Measurements from ENCODE around the gene FADS1. TPM values are rescaled to one million over a fixed set of nuclear protein-coding genes. Genes with fewer than 3 reads are reported as not detected.

Gene FADS1
- total RNA-seq, 1 experiment from 2014 or later, result 150 TPM

- Histone ChIP-seq H3K4me2 (peak within 1 kb of the TSS; percentile 95), H3K9me2 (ENCODE audit: insufficient read depth) (no peaks in the 10 kb centered on the region), H3K27ac (peak within 1 kb of the TSS; percentile 81), H3K4me1 (replicated peaks; ENCODE audit: insufficient read depth) (peaks cover 20% of the 10 kb centered on the region), H3K4me3 (peak within 1 kb of the TSS; percentile 72), H3K9me3 (ENCODE audit: insufficient read depth, low read depth) (no peaks in the 10 kb centered on the region), H2AFZ (peak within 1 kb of the TSS; percentile 84), H3K79me2 (ENCODE audit: low read depth) (peaks cover 72% of the 10 kb centered on the region), H4K20me1 (ENCODE audit: insufficient read depth) (no peaks in the 10 kb centered on the region; the same call in 1 of the 2 replicates), H3K36me3 (ENCODE audit: low read depth) (peaks cover 24% of the 10 kb centered on the region), H3F3A (ENCODE audit: insufficient read depth, low read depth) (peaks cover 7% of the 10 kb centered on the region; the same call in 1 of the 2 replicates), H3K27me3 (ENCODE audit: insufficient read depth, low read depth) (no peaks in the 10 kb centered on the region)
- no TSS peak for BruUV-seq (replicated peaks)
- TF ChIP-seq EZH2 (IDR thresholded peaks at IDR 0.05; ENCODE audit: low read depth) (no peak), CTCF (conservative IDR thresholded peaks at IDR 0.05) (no peak; the same call in 1 of the 2 replicates)
- intact Hi-C loops (cut with micrococcal nuclease; ENCODE audit: unreplicated experiment), result loop anchor here (5.0 to 10.0 kb wide), 3 partner anchors 45 to 330 kb away; partner anchors contain the start of gene INCENP
- ChIA-PET CTCF (interaction anchor here (0.5 to 0.6 kb wide), 3 partner anchors 314 to 1623 kb away, joined by 3 to 4 read pairs (median 3); no protein-coding TSS in a partner anchor), POLR2A (ENCODE audit: unreplicated experiment) (interaction anchor here (0.6 to 1.0 kb wide), 10 partner anchors 11 to 1139 kb away, joined by 3 to 6 read pairs (median 4); partner anchors contain the start of genes FADS2 and INCENP)
- DNase-seq, result peak; percentile 89 to 90
Observed at GRCh38 chr11:61792310-61793082, 24.3 kb downstream of the FADS1 start, which contains the start of the genes FEN1 and TMEM258. Gene FEN1, plus strand, starts transcription at chr11:61792911. Its CDS starts 2,451 bp downstream, at chr11:61795362. Gene TMEM258, minus strand, starts transcription at chr11:61792599. Its CDS starts 41 bp downstream, at chr11:61792558.

- H3K4me3 ChIP-seq, result peak overlapping the region; percentile 72
- no peaks in the 10 kb centered on the region for H3K27me3 ChIP-seq (ENCODE audit: insufficient read depth, low read depth)
- H3F3A ChIP-seq (ENCODE audit: insufficient read depth, low read depth), result peaks cover 3% of the 10 kb centered on the region; the same call in 1 of the 2 replicates
- intact Hi-C loops (cut with micrococcal nuclease; ENCODE audit: unreplicated experiment), result loop anchor here (5.0 to 10.0 kb wide), 3 partner anchors 45 to 330 kb away; partner anchors contain the start of gene INCENP
- CTCF ChIA-PET, result interaction anchor here (0.6 kb wide), 3 partner anchors 278 to 1624 kb away, joined by 3 to 4 read pairs (median 4); no protein-coding TSS in a partner anchor
- TF ChIP-seq CTCF (conservative IDR thresholded peaks at IDR 0.05), result no peak; the same call in 1 of the 2 replicates
- no peak for TF ChIP-seq EZH2 (IDR thresholded peaks at IDR 0.05; ENCODE audit: low read depth)
- peaks cover 20% of the 10 kb centered on the region for H3K4me1 ChIP-seq (replicated peaks; ENCODE audit: insufficient read depth)
- H2AFZ ChIP-seq, result peak overlapping the region; percentile 84
- no peaks in the 10 kb centered on the region; the same call in 1 of the 2 replicates for H4K20me1 ChIP-seq (ENCODE audit: insufficient read depth)
- H3K27ac ChIP-seq, result peak overlapping the region; percentile 81
- DNase-seq, result peak; percentile 62 to 75
- H3K79me2 ChIP-seq (ENCODE audit: low read depth), result peaks cover 69% of the 10 kb centered on the region
- H3K9me3 ChIP-seq (ENCODE audit: insufficient read depth, low read depth), result no peaks in the 10 kb centered on the region
- H3K9me2 ChIP-seq (ENCODE audit: insufficient read depth), result no peaks in the 10 kb centered on the region
- H3K4me2 ChIP-seq, result peak overlapping the region; percentile 95
- POLR2A ChIA-PET (ENCODE audit: unreplicated experiment), result interaction anchor here (0.6 to 1.0 kb wide), 8 partner anchors 10 to 1138 kb away, joined by 3 to 11 read pairs (median 4); no protein-coding TSS in a partner anchor
- TSS peak; percentile 73 for BruUV-seq (replicated peaks)
- peaks cover 29% of the 10 kb centered on the region for H3K36me3 ChIP-seq (ENCODE audit: low read depth)
Observed at GRCh38 chr11:61791737-61792309, 25.0 kb downstream of the FADS1 start.

GRCh38 chr11:61787928-61788491, 28.8 kb downstream of the FADS1 start:
- Histone ChIP-seq H3K9me3 (ENCODE audit: insufficient read depth, low read depth) (no peaks in the 10 kb centered on the region), H3K27me3 (ENCODE audit: insufficient read depth, low read depth) (no peaks in the 10 kb centered on the region)

More at GRCh38 chr11:61787928-61788491, 28.8 kb downstream of the FADS1 start:
- H3K9me2 ChIP-seq (ENCODE audit: insufficient read depth), result no peaks in the 10 kb centered on the region
- no peak overlapping the region for H3K27ac ChIP-seq
- H4K20me1 ChIP-seq (ENCODE audit: insufficient read depth), result peaks cover 5% of the 10 kb centered on the region; the same call in 1 of the 2 replicates
- no peak for DNase-seq
- H3K4me2 ChIP-seq, result no peak overlapping the region
- CTCF ChIA-PET, result interaction anchor here (0.6 to 1.2 kb wide), 2 partner anchors 41 to 143 kb away, joined by 3 to 7 read pairs; no protein-coding TSS in a partner anchor
- POLR2A ChIA-PET (ENCODE audit: unreplicated experiment), result interaction anchor here (0.7 kb wide), 1 partner anchor 709 kb away, joined by 6 read pairs; no protein-coding TSS in a partner anchor
- BruUV-seq (replicated peaks), result no TSS peak
- intact Hi-C loops (cut with micrococcal nuclease; ENCODE audit: unreplicated experiment), result no loop called here
- peaks cover 8% of the 10 kb centered on the region for H3K4me1 ChIP-seq (replicated peaks; ENCODE audit: insufficient read depth)
- H3K4me3 ChIP-seq, result no peak overlapping the region
- peaks cover 6% of the 10 kb centered on the region for H3F3A ChIP-seq (ENCODE audit: insufficient read depth, low read depth)
- H3K36me3 ChIP-seq (ENCODE audit: low read depth), result peaks cover 26% of the 10 kb centered on the region
- TF ChIP-seq EZH2 (IDR thresholded peaks at IDR 0.05; ENCODE audit: low read depth), result no peak
- TF ChIP-seq CTCF (conservative IDR thresholded peaks at IDR 0.05), result peak; percentile 63
- H3K79me2 ChIP-seq (ENCODE audit: low read depth), result peaks cover 35% of the 10 kb centered on the region
- H2AFZ ChIP-seq, result no peak overlapping the region

All from PC-9 (cell line).